SK-N-MC (cell line): ENCODE data around the gene SEPSECS.

Source experiments
- EZH2 ChIP-seq: fragments of 200-600 bp; sonication (generic); IDR thresholded peaks from one replicate; pipeline ENCODE4 v1.6.1; 2017; ENCODE audit warnings: antibody characterized with exemption
- POLR2AphosphoS5 ChIP-seq: IDR thresholded peaks from 2 replicates; pipeline ENCODE4 v1.6.1; 2012; ENCODE audit warnings: mild to moderate bottlenecking, low read depth, low read length, borderline replicate concordance

GRCh38 chr4:25109511-25109910 lies 50.7 kb downstream of the SEPSECS start:
- TF ChIP-seq EZH2 (no peak), POLR2AphosphoS5 (no peak)
